HG03196 (cell line): Measurements from ENCODE around the gene ENTPD5.
"Not testable (repeated sequence)": the region's sequence is repeated elsewhere in the genome, so short reads cannot be mapped to it uniquely, and the experiment has no call there.

Experiments used
- ATAC-seq: cut with Tn5 transposase; IDR thresholded peaks from one replicate; pipeline ENCODE4 v1.9.1; 2021; ENCODE audit not compliant: unreplicated experiment

Gene ENTPD5

DNA sequence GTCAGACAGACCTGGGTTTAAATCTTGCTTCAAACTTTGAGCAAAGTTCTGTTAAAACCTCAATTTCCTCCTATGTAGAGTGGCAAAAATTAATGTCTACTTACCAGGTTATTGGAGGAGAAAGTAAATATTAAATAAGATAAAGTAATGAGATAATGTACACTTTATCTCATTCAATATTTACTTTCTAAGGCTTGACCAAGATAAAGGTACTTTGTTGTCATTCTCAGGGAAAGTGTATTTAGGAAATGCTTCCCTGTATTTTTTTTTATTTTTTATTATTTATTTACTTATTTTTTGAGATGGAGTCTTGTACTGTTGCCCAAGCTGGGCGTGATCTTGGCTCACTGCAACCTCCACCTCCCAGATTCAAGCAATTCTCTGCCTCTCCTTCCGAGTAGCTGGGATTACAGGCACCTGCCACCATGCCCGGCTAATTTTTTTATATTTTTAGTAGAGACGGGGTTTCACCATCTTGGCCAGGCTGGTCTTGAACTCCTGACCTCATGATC lies 73.9 kb downstream of the ENTPD5 start:
- ATAC-seq, result no peak

DNA sequence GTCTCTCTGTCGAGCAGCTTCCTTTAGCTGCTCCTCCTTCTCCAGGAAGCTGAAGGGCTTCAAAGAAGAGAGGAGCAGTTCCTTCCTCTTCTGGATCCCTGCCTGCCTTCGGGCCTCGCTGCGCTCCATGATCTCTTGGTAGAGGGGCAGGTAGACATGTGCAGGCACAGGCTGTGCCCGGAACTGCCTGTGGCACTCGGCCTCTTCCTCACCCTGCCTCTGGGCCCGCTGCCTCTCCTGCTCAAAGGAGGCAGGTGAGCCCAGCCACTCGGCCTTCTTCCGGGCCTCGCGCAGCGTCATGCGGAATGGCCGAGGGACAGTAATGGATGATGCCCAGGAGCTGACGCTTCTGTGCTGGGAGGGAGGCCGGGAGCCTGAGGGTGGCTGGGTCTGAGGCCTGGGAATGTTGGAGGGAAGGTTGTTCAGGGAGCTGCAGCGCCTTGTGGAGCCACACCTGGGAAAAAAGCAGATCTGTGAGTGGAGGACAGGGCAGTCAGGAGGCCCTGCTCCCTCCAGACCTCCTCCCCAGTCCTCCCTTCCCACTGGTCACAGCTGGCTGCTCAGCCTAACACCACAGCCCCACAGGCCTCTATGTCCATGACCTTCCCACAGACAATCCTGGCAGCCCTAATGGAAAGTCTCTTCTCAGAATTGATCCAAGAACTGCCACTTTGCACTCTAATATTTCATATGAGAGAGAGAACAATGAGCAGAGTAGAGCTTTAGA lies 74.5 kb downstream of the ENTPD5 start:
- no peak for ATAC-seq

DNA sequence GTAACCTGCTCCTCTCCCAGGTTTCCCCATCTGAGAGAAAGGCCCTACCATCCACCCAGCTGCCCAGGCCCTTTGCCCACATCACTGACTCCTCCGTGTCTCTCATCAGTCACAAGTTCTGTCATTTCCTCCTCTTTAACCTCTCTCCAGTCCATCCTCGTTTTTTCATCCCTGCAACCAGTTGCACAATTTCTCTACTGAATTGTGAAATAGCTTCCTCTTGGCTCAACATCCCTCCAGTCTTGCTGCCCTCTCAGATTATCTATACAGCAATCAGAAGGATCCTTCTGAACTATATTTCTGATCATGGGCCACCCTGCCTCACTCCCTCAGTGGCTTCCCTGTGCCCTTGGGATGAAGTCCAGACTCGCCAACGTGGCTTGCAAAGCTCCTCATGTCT lies 76.0 kb downstream of the ENTPD5 start:
- ATAC-seq, result no peak

DNA sequence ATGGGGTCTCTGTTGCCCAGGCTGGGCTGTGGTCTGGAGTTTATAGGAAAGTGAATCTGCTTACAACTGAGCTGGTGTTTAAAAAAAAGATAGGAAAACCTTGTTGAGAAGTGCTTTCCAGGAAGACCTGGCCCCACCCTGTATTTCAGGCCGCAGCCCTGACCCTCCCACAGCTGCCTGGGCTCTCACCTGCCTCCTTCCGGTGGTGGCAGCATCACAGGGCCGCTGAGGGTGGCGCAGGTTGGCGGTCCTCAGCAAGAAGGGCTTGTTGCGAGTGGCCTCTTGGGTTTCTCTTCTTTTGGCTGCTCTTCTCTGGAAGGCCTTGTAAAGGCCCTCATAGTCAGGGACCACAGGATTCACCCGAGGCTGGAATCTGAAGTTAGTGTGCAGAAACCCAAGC lies 76.9 kb downstream of the ENTPD5 start:
- no peak for ATAC-seq

DNA sequence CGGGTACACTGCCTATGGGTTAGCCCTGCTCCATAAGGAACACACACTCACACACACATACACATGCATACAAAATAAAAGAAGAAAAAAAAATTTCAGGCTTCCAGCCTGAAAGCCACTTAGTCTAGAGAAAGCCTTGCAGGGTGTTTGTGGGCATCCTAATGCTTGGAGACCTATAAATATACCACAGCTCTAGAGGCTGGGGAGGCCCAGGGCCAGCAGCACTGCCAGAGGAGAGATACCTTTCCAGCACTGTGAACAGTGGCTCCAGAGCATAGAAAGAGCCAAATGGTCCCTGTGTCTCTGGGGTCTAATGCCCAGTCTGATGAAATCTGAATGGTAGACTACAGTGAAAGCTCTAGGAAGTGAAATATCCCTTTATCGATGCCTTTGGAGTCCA lies 82.1 kb downstream of the ENTPD5 start:
- ATAC-seq, result no peak

DNA sequence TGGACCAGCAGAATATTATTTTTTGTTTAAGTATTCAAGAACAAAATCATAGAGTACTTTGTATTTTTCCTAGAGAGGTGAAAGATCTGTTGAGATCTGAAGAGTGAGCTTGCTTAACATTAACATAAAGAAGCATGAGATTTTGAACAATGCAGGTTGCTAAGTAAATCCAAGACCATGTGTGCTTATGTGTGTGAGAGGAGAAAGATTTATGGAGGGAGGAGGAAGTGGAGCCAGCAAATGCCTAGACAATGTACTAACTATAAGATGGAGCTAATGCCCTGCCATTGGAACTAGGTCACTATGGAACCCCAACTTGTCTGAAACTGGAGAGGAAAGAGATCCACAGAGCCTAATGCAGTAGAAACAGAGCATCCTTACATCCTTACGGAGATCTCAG lies 82.5 kb downstream of the ENTPD5 start:
- ATAC-seq, result no peak

DNA sequence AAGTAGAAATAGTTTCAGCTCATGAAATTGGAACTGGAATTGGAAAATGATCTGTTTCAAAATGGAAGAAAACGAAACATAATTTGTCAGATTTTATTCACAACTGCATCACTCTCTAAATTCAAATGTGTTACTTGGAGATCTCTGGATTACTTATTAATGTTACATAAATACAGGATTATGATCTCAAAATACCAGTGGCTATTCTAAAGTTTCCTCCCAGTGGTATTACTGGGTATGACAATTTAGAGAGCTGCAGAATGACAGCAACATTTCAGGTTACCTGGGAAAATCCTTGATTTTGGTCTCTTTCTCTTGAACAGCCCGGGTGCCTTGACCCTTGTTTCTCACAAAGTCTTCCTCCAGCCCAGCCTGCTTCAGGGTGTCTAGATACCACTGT lies 83.4 kb downstream of the ENTPD5 start:
- no peak for ATAC-seq

DNA sequence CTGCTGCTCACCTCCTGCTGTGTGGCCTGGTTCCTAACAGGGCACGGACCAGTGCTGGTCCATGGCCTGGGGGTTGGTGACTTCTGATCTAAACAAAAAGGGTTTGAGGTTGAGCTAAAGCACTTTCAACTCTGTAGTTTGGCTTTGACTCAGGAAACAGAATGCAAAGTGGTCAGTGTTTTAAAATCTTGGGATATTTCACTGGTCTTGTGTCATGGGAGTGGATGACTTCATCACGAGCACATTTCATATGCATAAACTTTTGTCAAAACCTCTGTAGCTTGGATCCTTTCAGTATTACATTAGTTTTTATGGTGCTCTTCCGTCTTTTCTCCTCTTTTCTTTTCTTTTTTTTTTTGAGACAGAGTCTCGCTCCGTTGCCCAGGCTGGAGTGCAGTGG lies 94.8 kb downstream of the ENTPD5 start:
- no peak for ATAC-seq

DNA sequence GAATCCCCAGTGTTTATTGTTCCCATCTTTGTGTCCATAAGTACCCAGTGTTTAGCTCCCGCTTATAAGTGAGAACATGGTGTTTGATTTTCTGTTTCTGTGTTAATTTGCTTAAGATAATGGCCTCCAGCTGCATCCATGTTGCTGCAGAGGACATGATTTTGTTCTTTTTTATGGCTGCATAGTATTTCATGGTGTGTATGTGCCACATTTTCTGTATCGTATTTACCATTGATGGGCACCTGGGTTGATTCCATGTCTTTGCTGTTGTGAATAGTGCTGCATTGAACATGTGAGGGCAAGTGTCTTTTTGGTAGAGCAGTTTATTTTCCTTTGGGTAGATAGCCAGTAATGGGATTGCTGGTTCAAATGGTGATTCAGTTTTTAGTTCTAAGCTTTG lies 99.6 kb downstream of the ENTPD5 start:
- not testable (repeated sequence) for ATAC-seq

DNA sequence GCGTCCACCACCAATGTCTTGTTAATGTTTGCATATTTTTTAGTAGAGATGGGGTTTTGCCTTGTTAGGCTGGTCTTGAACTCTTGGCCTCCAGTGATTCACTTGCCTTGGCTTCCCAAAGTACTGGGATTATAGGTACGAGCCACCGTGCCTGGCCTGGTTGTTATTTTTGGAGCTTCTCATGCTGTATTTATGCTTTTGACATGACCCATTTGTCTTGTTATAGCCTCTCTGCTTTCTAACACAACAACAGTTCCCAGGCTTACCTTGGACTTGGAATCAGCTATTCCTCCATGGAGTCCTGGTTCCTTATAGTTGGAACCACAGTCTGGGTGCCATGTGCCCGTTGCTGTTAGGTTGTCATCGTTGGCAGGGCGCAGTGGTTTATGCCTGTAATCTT lies 102.8 kb downstream of the ENTPD5 start:
- ATAC-seq, result no peak

DNA sequence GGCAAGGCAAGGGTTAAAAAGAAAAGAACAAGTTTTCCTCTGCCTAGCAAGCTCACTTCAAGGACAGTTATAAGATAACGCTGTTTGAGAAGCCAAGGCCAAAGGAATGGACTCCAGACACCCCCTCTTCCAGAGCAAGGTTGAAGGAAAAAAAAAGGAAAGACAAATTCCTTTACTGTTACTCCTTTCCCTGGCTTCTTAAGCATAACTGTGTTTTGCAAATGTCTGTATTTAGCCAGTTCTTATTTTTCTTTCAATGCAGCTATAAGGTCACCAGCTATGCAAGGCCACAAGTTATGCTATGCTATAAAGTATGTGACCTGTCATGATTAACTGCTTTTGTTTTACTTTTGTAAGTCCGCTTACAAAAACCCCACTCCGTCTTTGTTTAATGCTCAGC lies 105.8 kb downstream of the ENTPD5 start:
- ATAC-seq, result no peak

DNA sequence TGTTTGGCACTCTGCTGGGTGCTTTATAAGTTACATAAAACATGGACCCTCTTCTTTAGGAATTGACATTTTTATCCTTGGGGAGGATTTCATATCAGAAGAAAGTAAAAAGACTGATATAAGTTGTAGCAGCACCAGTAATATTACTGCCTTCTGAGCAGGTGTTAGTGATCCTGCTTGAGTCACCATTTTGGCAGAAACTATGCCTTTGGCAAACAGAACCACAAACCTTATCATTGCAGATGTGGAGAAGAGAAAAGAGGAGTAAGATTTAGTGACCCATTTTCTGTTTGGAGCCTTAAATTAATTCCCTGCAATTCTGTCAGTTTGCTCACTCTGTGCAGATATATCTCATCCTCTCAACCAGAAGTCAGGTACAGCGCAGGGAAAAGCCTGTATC lies 109.4 kb downstream of the ENTPD5 start:
- ATAC-seq, result no peak
